Stimulated activated CD4-positive, alpha-beta T cell treated with anti-CD3 and anti-CD28 coated beads, Interleukin-2, amount 100 ng/mL, for 24 hours (primary cell): Measurements from ENCODE around the gene KCNK17.

Experiments used
- DNase-seq, 2 donors: peaks; one replicate each; pipeline ENCODE4 v3.0.0-alpha.2; 2020

KCNK17 gene

GRCh38 chr6:39314273-39314795 lies at the start of gene KCNK17:
TSS of gene KCNK17 (minus strand) at chr6:39314419. CDS start at chr6:39314320, 99 bp downstream.
- DNase-seq: no peak

- DNase-seq: no peak
Observed at GRCh38 chr6:39363280-39363679, 49.1 kb upstream of the KCNK17 start.

GRCh38 chr6:39362487-39362865 lies 48.3 kb upstream of the KCNK17 start:
- DNase-seq: no peak

GRCh38 chr6:39361657-39362486 lies 47.7 kb upstream of the KCNK17 start:
- peak; percentile 53 to 65 for DNase-seq

- DNase-seq: no peak
Observed at GRCh38 chr6:39360378-39360777, 46.2 kb upstream of the KCNK17 start.

- no peak for DNase-seq
Observed at GRCh38 chr6:39357998-39358686, 43.9 kb upstream of the KCNK17 start.

GRCh38 chr6:39353698-39354315 lies 39.6 kb upstream of the KCNK17 start:
- no peak for DNase-seq

GRCh38 chr6:39350723-39351505 lies 36.7 kb upstream of the KCNK17 start:
- DNase-seq: no peak

- DNase-seq: no peak
Observed at GRCh38 chr6:39348740-39349139, 34.5 kb upstream of the KCNK17 start.

GRCh38 chr6:39347906-39348585 lies 33.8 kb upstream of the KCNK17 start:
- DNase-seq: peak; percentile 65 to 79

GRCh38 chr6:39347206-39347605 lies 33.0 kb upstream of the KCNK17 start:
- no peak for DNase-seq

GRCh38 chr6:39344821-39345280 lies 30.6 kb upstream of the KCNK17 start:
- DNase-seq: no peak

- no peak for DNase-seq
Observed at GRCh38 chr6:39343396-39343870, 29.2 kb upstream of the KCNK17 start.

GRCh38 chr6:39342692-39343395 lies 28.6 kb upstream of the KCNK17 start:
- DNase-seq: no peak

- no peak for DNase-seq
Observed at GRCh38 chr6:39341937-39342336, 27.7 kb upstream of the KCNK17 start.

GRCh38 chr6:39341352-39341751 lies 27.1 kb upstream of the KCNK17 start:
- DNase-seq: no peak

GRCh38 chr6:39339868-39340550 lies 25.8 kb upstream of the KCNK17 start:
- DNase-seq: no peak

- DNase-seq: no peak
Observed at GRCh38 chr6:39339096-39339867, 25.1 kb upstream of the KCNK17 start.

- DNase-seq: no peak
Observed at GRCh38 chr6:39338397-39338796, 24.2 kb upstream of the KCNK17 start.
